Measurements from ENCODE around the gene FSTL4.

GRCh38 chr5:133494923-133495246, 117.5 kb downstream of the FSTL4 start:
- TF ChIP-seq, protein P1, sequence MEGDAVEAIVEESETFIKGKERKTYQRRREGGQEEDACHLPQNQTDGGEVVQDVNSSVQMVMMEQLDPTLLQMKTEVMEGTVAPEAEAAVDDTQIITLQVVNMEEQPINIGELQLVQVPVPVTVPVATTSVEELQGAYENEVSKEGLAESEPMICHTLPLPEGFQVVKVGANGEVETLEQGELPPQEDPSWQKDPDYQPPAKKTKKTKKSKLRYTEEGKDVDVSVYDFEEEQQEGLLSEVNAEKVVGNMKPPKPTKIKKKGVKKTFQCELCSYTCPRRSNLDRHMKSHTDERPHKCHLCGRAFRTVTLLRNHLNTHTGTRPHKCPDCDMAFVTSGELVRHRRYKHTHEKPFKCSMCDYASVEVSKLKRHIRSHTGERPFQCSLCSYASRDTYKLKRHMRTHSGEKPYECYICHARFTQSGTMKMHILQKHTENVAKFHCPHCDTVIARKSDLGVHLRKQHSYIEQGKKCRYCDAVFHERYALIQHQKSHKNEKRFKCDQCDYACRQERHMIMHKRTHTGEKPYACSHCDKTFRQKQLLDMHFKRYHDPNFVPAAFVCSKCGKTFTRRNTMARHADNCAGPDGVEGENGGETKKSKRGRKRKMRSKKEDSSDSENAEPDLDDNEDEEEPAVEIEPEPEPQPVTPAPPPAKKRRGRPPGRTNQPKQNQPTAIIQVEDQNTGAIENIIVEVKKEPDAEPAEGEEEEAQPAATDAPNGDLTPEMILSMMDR (IDR thresholded peaks at IDR 0.05): no peak
- no peak for TF ChIP-seq EP300 (IDR thresholded peaks at IDR 0.05; ENCODE audit: borderline replicate concordance in 1 of 2, low read depth in 1 of 2, low read length in 1 of 2)
- no peak for TF ChIP-seq USF1 (IDR thresholded peaks at IDR 0.05; ENCODE audit: borderline replicate concordance, low read depth)
- TF ChIP-seq ELF1 (IDR thresholded peaks at IDR 0.05): no peak
- TF ChIP-seq, protein P2, sequence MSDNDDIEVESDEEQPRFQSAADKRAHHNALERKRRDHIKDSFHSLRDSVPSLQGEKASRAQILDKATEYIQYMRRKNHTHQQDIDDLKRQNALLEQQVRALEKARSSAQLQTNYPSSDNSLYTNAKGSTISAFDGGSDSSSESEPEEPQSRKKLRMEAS (IDR thresholded peaks at IDR 0.05; ENCODE audit: low read depth): no peak
- TF ChIP-seq REST (IDR thresholded peaks at IDR 0.05; ENCODE audit: low read depth, low read length): no peak
- no peak for TF ChIP-seq YY1 (IDR thresholded peaks at IDR 0.05; ENCODE audit: low read depth)
- TF ChIP-seq, protein P3, sequence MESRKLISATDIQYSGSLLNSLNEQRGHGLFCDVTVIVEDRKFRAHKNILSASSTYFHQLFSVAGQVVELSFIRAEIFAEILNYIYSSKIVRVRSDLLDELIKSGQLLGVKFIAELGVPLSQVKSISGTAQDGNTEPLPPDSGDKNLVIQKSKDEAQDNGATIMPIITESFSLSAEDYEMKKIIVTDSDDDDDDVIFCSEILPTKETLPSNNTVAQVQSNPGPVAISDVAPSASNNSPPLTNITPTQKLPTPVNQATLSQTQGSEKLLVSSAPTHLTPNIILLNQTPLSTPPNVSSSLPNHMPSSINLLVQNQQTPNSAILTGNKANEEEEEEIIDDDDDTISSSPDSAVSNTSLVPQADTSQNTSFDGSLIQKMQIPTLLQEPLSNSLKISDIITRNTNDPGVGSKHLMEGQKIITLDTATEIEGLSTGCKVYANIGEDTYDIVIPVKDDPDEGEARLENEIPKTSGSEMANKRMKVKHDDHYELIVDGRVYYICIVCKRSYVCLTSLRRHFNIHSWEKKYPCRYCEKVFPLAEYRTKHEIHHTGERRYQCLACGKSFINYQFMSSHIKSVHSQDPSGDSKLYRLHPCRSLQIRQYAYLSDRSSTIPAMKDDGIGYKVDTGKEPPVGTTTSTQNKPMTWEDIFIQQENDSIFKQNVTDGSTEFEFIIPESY (IDR thresholded peaks at IDR 0.05; ENCODE audit: borderline replicate concordance, low read depth): no peak
- no peak for TF ChIP-seq CHD2 (IDR thresholded peaks at IDR 0.05; ENCODE audit: low read length, partially characterized antibody)
- TF ChIP-seq GABPA (IDR thresholded peaks at IDR 0.05; ENCODE audit: low read depth): no peak
- TF ChIP-seq TEAD4 (IDR thresholded peaks at IDR 0.05; ENCODE audit: borderline replicate concordance, insufficient read depth): no peak
- TF ChIP-seq JUND (IDR thresholded peaks at IDR 0.05): no peak

Data from SK-N-SH (cell line).